Measurements from ENCODE around the gene D2HGDH. TPM values are rescaled to one million over a fixed set of nuclear protein-coding genes. Genes with fewer than 3 reads are reported as not detected.

D2HGDH gene
- total RNA-seq, 1 donor: 13.4 TPM

GRCh38 chr2:241764275-241765241 is 30.1 kb downstream of the D2HGDH start:
- no peak overlapping the region for H3K4me3 ChIP-seq (ENCODE audit: low read depth, low read length)
- TF ChIP-seq CTCF (IDR thresholded peaks at IDR 0.05; ENCODE audit: insufficient read depth, low read depth, low read length): no peak
- peak; percentile 53 for DNase-seq (ENCODE audit: low read depth)

GRCh38 chr2:241767464-241768250 is 33.2 kb downstream of the D2HGDH start:
- no peak for DNase-seq (ENCODE audit: low read depth)
- TF ChIP-seq CTCF (IDR thresholded peaks at IDR 0.05; ENCODE audit: insufficient read depth, low read depth, low read length): no peak
- no peak overlapping the region for H3K4me3 ChIP-seq (ENCODE audit: low read depth, low read length)

GRCh38 chr2:241768251-241768711 is 33.9 kb downstream of the D2HGDH start:
- DNase-seq (ENCODE audit: low read depth): no peak
- TF ChIP-seq CTCF (IDR thresholded peaks at IDR 0.05; ENCODE audit: insufficient read depth, low read depth, low read length): no peak
- no peak overlapping the region for H3K4me3 ChIP-seq (ENCODE audit: low read depth, low read length)

- no peak for TF ChIP-seq CTCF (IDR thresholded peaks at IDR 0.05; ENCODE audit: insufficient read depth, low read depth, low read length)
- DNase-seq (ENCODE audit: low read depth): no peak
- H3K4me3 ChIP-seq (ENCODE audit: low read depth, low read length): no peak overlapping the region
Observed at GRCh38 chr2:241768850-241769249, 34.4 kb downstream of the D2HGDH start.

GRCh38 chr2:241769819-241770184 is 35.4 kb downstream of the D2HGDH start:
- no peak for DNase-seq (ENCODE audit: low read depth)
- no peak for TF ChIP-seq CTCF (IDR thresholded peaks at IDR 0.05; ENCODE audit: insufficient read depth, low read depth, low read length)
- H3K4me3 ChIP-seq (ENCODE audit: low read depth, low read length): no peak overlapping the region

- no peak for DNase-seq (ENCODE audit: low read depth)
- no peak overlapping the region for H3K4me3 ChIP-seq (ENCODE audit: low read depth, low read length)
- no peak for TF ChIP-seq CTCF (IDR thresholded peaks at IDR 0.05; ENCODE audit: insufficient read depth, low read depth, low read length)
Observed at GRCh38 chr2:241770185-241770935, 35.9 kb downstream of the D2HGDH start.
